Thyroid gland (tissue), 4 donors: ENCODE measurements around the gene KCNH5.
"Not testable (repeated sequence)": the region's sequence is repeated elsewhere in the genome, so short reads cannot be mapped to it uniquely, and the experiment has no call there.

ENCODE experiments used
- CTCF ChIP-seq, 6 experiments: fragments of 200-600 bp in 3 of 6; fragments of 450-650 bp in 3 of 6; sonication (generic) in 3 of 6; IDR thresholded peaks; one replicate each; pipeline ENCODE4 v1.5.1; 2016 to 2019; ENCODE audit warnings: antibody characterized with exemption in 6 of 6, mild to moderate bottlenecking in 2 of 6, inconsistent platforms in 1 of 6, moderate library complexity in 1 of 6
- POLR2A ChIP-seq, 2 donors: fragments of 450-650 bp; IDR thresholded peaks; one replicate each; pipeline ENCODE4 v1.6.1; 2017; ENCODE audit warnings: antibody characterized with exemption in 2 of 2, mild to moderate bottlenecking in 2 of 2, moderate library complexity in 1 of 2

GRCh38 chr14:62746881-62747280 lies 298.4 kb downstream of the KCNH5 start:
- TF ChIP-seq CTCF, POLR2A (IDR thresholded peaks at IDR 0.05): not testable (repeated sequence)
